ENCODE data around the gene INO80. TPM values are rescaled to one million over a fixed set of nuclear protein-coding genes. Genes with fewer than 3 reads are reported as not detected.

Gene INO80
- total RNA-seq, 2 experiments from 2014 or later = 31.7 to 35.1 TPM

GRCh38 chr15:40999190-40999589, 116.9 kb downstream of the INO80 start:
- intact Hi-C loops (cut with micrococcal nuclease; ENCODE audit: unreplicated experiment) = no loop called here
- Histone ChIP-seq H2AFZ (ENCODE audit: low read length) (no peak overlapping the region), H3K27ac (ENCODE audit: low read depth, low read length, poor library complexity, severe bottlenecking) (no peak overlapping the region), H3K79me2 (ENCODE audit: insufficient read depth, low read depth, low read length) (no peaks in the 10 kb centered on the region), H3K9me3 (ENCODE audit: low read length) (no peaks in the 10 kb centered on the region), H3K36me3 (ENCODE audit: insufficient read depth, low read length) (peaks cover 87% of the 10 kb centered on the region), H4K20me1 (ENCODE audit: insufficient read depth, low read length) (no peaks in the 10 kb centered on the region), H3K4me3 (ENCODE audit: low read depth, low read length, poor library complexity, severe bottlenecking) (no peak overlapping the region), H3K4me1 (ENCODE audit: insufficient read depth, low read length, poor library complexity, severe bottlenecking) (no peaks in the 10 kb centered on the region), H3K9me2 (ENCODE audit: insufficient read depth, low read length) (no peaks in the 10 kb centered on the region), H3K4me2 (ENCODE audit: low read length) (no peak overlapping the region)
- BruUV-seq (replicated peaks) = no TSS peak
- POLR2A ChIA-PET = no interaction called here
- DNase-seq (ENCODE audit: low spot score) = no peak
- CTCF ChIA-PET (ENCODE audit: unreplicated experiment) = no interaction called here
- TF ChIP-seq EZH2phosphoT487 (IDR thresholded peaks at IDR 0.05; ENCODE audit: borderline replicate concordance, low read depth, low read length) = no peak
- TF ChIP-seq CTCF (conservative IDR thresholded peaks at IDR 0.05; ENCODE audit: low read length) = no peak

- H3K79me2 ChIP-seq (ENCODE audit: insufficient read depth, low read depth, low read length) = no peaks in the 10 kb centered on the region
- no peak overlapping the region for H2AFZ ChIP-seq (ENCODE audit: low read length)
- peaks cover 83% of the 10 kb centered on the region for H3K36me3 ChIP-seq (ENCODE audit: insufficient read depth, low read length)
- ChIA-PET CTCF (ENCODE audit: unreplicated experiment) (no interaction called here), POLR2A (no interaction called here)
- intact Hi-C loops (cut with micrococcal nuclease; ENCODE audit: unreplicated experiment) = no loop called here
- no peak overlapping the region for H3K4me2 ChIP-seq (ENCODE audit: low read length)
- H4K20me1 ChIP-seq (ENCODE audit: insufficient read depth, low read length) = no peaks in the 10 kb centered on the region
- TF ChIP-seq EZH2phosphoT487 (IDR thresholded peaks at IDR 0.05; ENCODE audit: borderline replicate concordance, low read depth, low read length) (no peak), CTCF (conservative IDR thresholded peaks at IDR 0.05; ENCODE audit: low read length) (no peak)
- H3K9me3 ChIP-seq (ENCODE audit: low read length) = no peaks in the 10 kb centered on the region
- no peaks in the 10 kb centered on the region for H3K4me1 ChIP-seq (ENCODE audit: insufficient read depth, low read length, poor library complexity, severe bottlenecking)
- no TSS peak for BruUV-seq (replicated peaks)
- H3K9me2 ChIP-seq (ENCODE audit: insufficient read depth, low read length) = no peaks in the 10 kb centered on the region
- no peak overlapping the region for H3K27ac ChIP-seq (ENCODE audit: low read depth, low read length, poor library complexity, severe bottlenecking)
- DNase-seq (ENCODE audit: low spot score) = no peak
- no peak overlapping the region for H3K4me3 ChIP-seq (ENCODE audit: low read depth, low read length, poor library complexity, severe bottlenecking)
Measured at GRCh38 chr15:40995656-40996055, 120.4 kb downstream of the INO80 start.

- Histone ChIP-seq H3K79me2 (ENCODE audit: insufficient read depth, low read depth, low read length) (no peaks in the 10 kb centered on the region), H3K4me2 (ENCODE audit: low read length) (no peak overlapping the region), H2AFZ (ENCODE audit: low read length) (no peak overlapping the region), H3K36me3 (ENCODE audit: insufficient read depth, low read length) (peaks cover 84% of the 10 kb centered on the region), H3K4me3 (ENCODE audit: low read depth, low read length, poor library complexity, severe bottlenecking) (no peak overlapping the region), H3K9me2 (ENCODE audit: insufficient read depth, low read length) (no peaks in the 10 kb centered on the region), H3K27ac (ENCODE audit: low read depth, low read length, poor library complexity, severe bottlenecking) (no peak overlapping the region), H3K4me1 (ENCODE audit: insufficient read depth, low read length, poor library complexity, severe bottlenecking) (no peaks in the 10 kb centered on the region), H4K20me1 (ENCODE audit: insufficient read depth, low read length) (no peaks in the 10 kb centered on the region), H3K9me3 (ENCODE audit: low read length) (no peaks in the 10 kb centered on the region)
- no peak for TF ChIP-seq CTCF (conservative IDR thresholded peaks at IDR 0.05; ENCODE audit: low read length)
- no peak for TF ChIP-seq EZH2phosphoT487 (IDR thresholded peaks at IDR 0.05; ENCODE audit: borderline replicate concordance, low read depth, low read length)
- ChIA-PET CTCF (ENCODE audit: unreplicated experiment) (interaction anchor here (0.5 kb wide), 1 partner anchor 17 kb away, joined by 3 read pairs; no protein-coding TSS in a partner anchor), POLR2A (interaction anchor here (0.6 to 1.0 kb wide), 2 partner anchors 28 to 129 kb away, joined by 3 read pairs; no protein-coding TSS in a partner anchor)
- no peak for DNase-seq (ENCODE audit: low spot score)
- intact Hi-C loops (cut with micrococcal nuclease; ENCODE audit: unreplicated experiment) = no loop called here
- no TSS peak for BruUV-seq (replicated peaks)
Measured at GRCh38 chr15:40992825-40993224, 123.3 kb downstream of the INO80 start.

Measured in OCI-LY7 (cell line).